WTC11 (cell line): ENCODE results near the gene IBA57.

Experiments used
- CTCF ChIP-seq: fragments of 200-600 bp; IDR thresholded peaks from 2 replicates; pipeline ENCODE4 v1.8.0; 2022; ENCODE audit warnings: antibody characterized with exemption
- FOXP1 ChIP-seq: sonication (generic); formaldehyde crosslinking; IDR thresholded peaks from 2 replicates; pipeline ENCODE4 v1.8.0; 2022; ENCODE audit warnings: missing genetic modification reagents, mild to moderate bottlenecking, moderate library complexity, borderline replicate concordance
- GTF2I ChIP-seq: fragments of 250-450 bp; sonication (Bioruptor Pico); conservative IDR thresholded peaks from 2 replicates; pipeline ENCODE4 v1.4.0; 2021; ENCODE audit warnings: mild to moderate bottlenecking
- MAX ChIP-seq: sonication (generic); formaldehyde crosslinking; IDR thresholded peaks from 2 replicates; pipeline ENCODE4 v1.8.0; 2022; ENCODE audit warnings: mild to moderate bottlenecking, missing genetic modification reagents
- PREB ChIP-seq: sonication (generic); formaldehyde crosslinking; IDR thresholded peaks from 2 replicates; pipeline ENCODE4 v1.8.1; 2022; ENCODE audit warnings: mild to moderate bottlenecking, missing genetic modification reagents, moderate library complexity, borderline replicate concordance
- USF2 ChIP-seq: sonication (generic); formaldehyde crosslinking; IDR thresholded peaks from 2 replicates; pipeline ENCODE4 v1.8.1; 2023; ENCODE audit warnings: mild to moderate bottlenecking, missing genetic modification reagents, moderate library complexity
- ZNF121 ChIP-seq: sonication (generic); formaldehyde crosslinking; IDR thresholded peaks from 2 replicates; pipeline ENCODE4 v1.8.0; 2023; ENCODE audit warnings: missing genetic modification reagents

- TF ChIP-seq PREB (CRISPR knock-in tag) = no peak
- TF ChIP-seq CTCF = no peak
- TF ChIP-seq USF2 = no peak
- no peak for TF ChIP-seq GTF2I (CRISPR knock-in tag)
- no peak for TF ChIP-seq MAX (CRISPR knock-in tag)
- TF ChIP-seq ZNF121 (CRISPR knock-in tag) = no peak
- TF ChIP-seq FOXP1 (CRISPR knock-in tag) = no peak
Measured at GRCh38 chr1:228190182-228190581, 24.6 kb downstream of the IBA57 start.
